Measurements from ENCODE around the gene TOMM22. TPM values are rescaled to one million over a fixed set of nuclear protein-coding genes. Genes with fewer than 3 reads are reported as not detected.

The TOMM22 gene
- polyA plus RNA-seq, 2 donors: 14.4 to 41.1 TPM

GRCh38 chr22:38719196-38719595 lies 37.4 kb downstream of the TOMM22 start:
- peaks cover 19 to 31% of the 10 kb centered on the region in 2 donors for H3K36me3 ChIP-seq (ENCODE audit: control insufficient read depth in 2 of 2, insufficient read depth in 2 of 2, low read length in 1 of 2)
- 88 to 90% methylated on average over 6 of the region's 6 CpGs for WGBS, 2 donors
- no peak overlapping the region for H3K4me3 ChIP-seq (ENCODE audit: low read depth in 1 of 2, low read length in 2 of 2)
- peak overlapping the region in 1 of 2 donors; percentile 6 for H3K27ac ChIP-seq (ENCODE audit: low read depth in 2 of 2, low read length in 1 of 2)
- no peaks in the 10 kb centered on the region for H3K9me3 ChIP-seq (ENCODE audit: control insufficient read depth in 2 of 2, insufficient read depth in 1 of 2, low read depth in 1 of 2, low read length in 1 of 2)
- H3K27me3 ChIP-seq (ENCODE audit: control insufficient read depth in 1 of 2, insufficient read depth in 2 of 2, low read length in 2 of 2): no peaks in the 10 kb centered on the region
- H3K4me1 ChIP-seq (ENCODE audit: control insufficient read depth in 2 of 2, insufficient read depth in 2 of 2, low read length in 1 of 2): peaks cover 5 to 13% of the 10 kb centered on the region in 2 donors

- Histone ChIP-seq H3K9me3 (ENCODE audit: control insufficient read depth in 2 of 2, insufficient read depth in 1 of 2, low read depth in 1 of 2, low read length in 1 of 2) (no peaks in the 10 kb centered on the region), H3K4me3 (ENCODE audit: low read depth in 1 of 2, low read length in 2 of 2) (no peak overlapping the region), H3K36me3 (ENCODE audit: control insufficient read depth in 2 of 2, insufficient read depth in 2 of 2, low read length in 1 of 2) (peaks cover 24 to 37% of the 10 kb centered on the region in 2 donors), H3K27ac (ENCODE audit: low read depth in 2 of 2, low read length in 1 of 2) (no peak overlapping the region), H3K27me3 (ENCODE audit: control insufficient read depth in 1 of 2, insufficient read depth in 2 of 2, low read length in 2 of 2) (no peaks in the 10 kb centered on the region), H3K4me1 (ENCODE audit: control insufficient read depth in 2 of 2, insufficient read depth in 2 of 2, low read length in 1 of 2) (peaks cover 1 to 9% of the 10 kb centered on the region in 2 donors)
- 91 to 92% methylated on average over 3 of the region's 3 CpGs for WGBS, 2 donors
These were observed 38.6 kb downstream of the TOMM22 start for GRCh38 chr22:38720350-38720749.

GRCh38 chr22:38721551-38721950 lies 39.8 kb downstream of the TOMM22 start:
- 85 to 93% methylated on average over 7 of the region's 7 CpGs for WGBS, 2 donors
- no peak overlapping the region for H3K27ac ChIP-seq (ENCODE audit: low read depth in 2 of 2, low read length in 1 of 2)

GRCh38 chr22:38724176-38724575 lies 42.4 kb downstream of the TOMM22 start:
- peaks cover 34 to 54% of the 10 kb centered on the region in 2 donors for H3K36me3 ChIP-seq (ENCODE audit: control insufficient read depth in 2 of 2, insufficient read depth in 2 of 2, low read length in 1 of 2)

More at GRCh38 chr22:38721551-38721950, 39.8 kb downstream of the TOMM22 start:
- H3K9me3 ChIP-seq (ENCODE audit: control insufficient read depth in 2 of 2, insufficient read depth in 1 of 2, low read depth in 1 of 2, low read length in 1 of 2): no peaks in the 10 kb centered on the region
- H3K4me1 ChIP-seq (ENCODE audit: control insufficient read depth in 2 of 2, insufficient read depth in 2 of 2, low read length in 1 of 2): peaks cover 0 to 2% of the 10 kb centered on the region in 2 donors
- H3K4me3 ChIP-seq (ENCODE audit: low read depth in 1 of 2, low read length in 2 of 2): no peak overlapping the region
- no peaks in the 10 kb centered on the region for H3K27me3 ChIP-seq (ENCODE audit: control insufficient read depth in 1 of 2, insufficient read depth in 2 of 2, low read length in 2 of 2)
- peaks cover 22 to 36% of the 10 kb centered on the region in 2 donors for H3K36me3 ChIP-seq (ENCODE audit: control insufficient read depth in 2 of 2, insufficient read depth in 2 of 2, low read length in 1 of 2)

GRCh38 chr22:38724926-38725571 lies 43.3 kb downstream of the TOMM22 start:
- Histone ChIP-seq H3K4me1 (ENCODE audit: control insufficient read depth in 2 of 2, insufficient read depth in 2 of 2, low read length in 1 of 2) (no peaks in the 10 kb centered on the region), H3K27ac (ENCODE audit: low read depth in 2 of 2, low read length in 1 of 2) (no peak overlapping the region), H3K36me3 (ENCODE audit: control insufficient read depth in 2 of 2, insufficient read depth in 2 of 2, low read length in 1 of 2) (peaks cover 39 to 62% of the 10 kb centered on the region in 2 donors), H3K9me3 (ENCODE audit: control insufficient read depth in 2 of 2, insufficient read depth in 1 of 2, low read depth in 1 of 2, low read length in 1 of 2) (no peaks in the 10 kb centered on the region), H3K27me3 (ENCODE audit: control insufficient read depth in 1 of 2, insufficient read depth in 2 of 2, low read length in 2 of 2) (no peaks in the 10 kb centered on the region), H3K4me3 (ENCODE audit: low read depth in 1 of 2, low read length in 2 of 2) (no peak overlapping the region)
- 59 to 69% methylated on average over 3 of the region's 3 CpGs for WGBS, 2 donors

More at GRCh38 chr22:38724176-38724575, 42.4 kb downstream of the TOMM22 start:
- H3K27me3 ChIP-seq (ENCODE audit: control insufficient read depth in 1 of 2, insufficient read depth in 2 of 2, low read length in 2 of 2): no peaks in the 10 kb centered on the region
- 97 to 98% methylated on average over 7 of the region's 7 CpGs for WGBS, 2 donors
- H3K27ac ChIP-seq (ENCODE audit: low read depth in 2 of 2, low read length in 1 of 2): no peak overlapping the region
- H3K4me1 ChIP-seq (ENCODE audit: control insufficient read depth in 2 of 2, insufficient read depth in 2 of 2, low read length in 1 of 2): no peaks in the 10 kb centered on the region
- H3K9me3 ChIP-seq (ENCODE audit: control insufficient read depth in 2 of 2, insufficient read depth in 1 of 2, low read depth in 1 of 2, low read length in 1 of 2): no peaks in the 10 kb centered on the region
- H3K4me3 ChIP-seq (ENCODE audit: low read depth in 1 of 2, low read length in 2 of 2): no peak overlapping the region

GRCh38 chr22:38725900-38726655 lies 44.3 kb downstream of the TOMM22 start:
- H3K27me3 ChIP-seq (ENCODE audit: control insufficient read depth in 1 of 2, insufficient read depth in 2 of 2, low read length in 2 of 2): no peaks in the 10 kb centered on the region
- H3K9me3 ChIP-seq (ENCODE audit: control insufficient read depth in 2 of 2, insufficient read depth in 1 of 2, low read depth in 1 of 2, low read length in 1 of 2): no peaks in the 10 kb centered on the region
- no peak overlapping the region for H3K4me3 ChIP-seq (ENCODE audit: low read depth in 1 of 2, low read length in 2 of 2)
- no peak overlapping the region for H3K27ac ChIP-seq (ENCODE audit: low read depth in 2 of 2, low read length in 1 of 2)
- WGBS, 2 donors: 93 to 94% methylated on average over 18 of the region's 18 CpGs
- H3K36me3 ChIP-seq (ENCODE audit: control insufficient read depth in 2 of 2, insufficient read depth in 2 of 2, low read length in 1 of 2): peaks cover 47 to 71% of the 10 kb centered on the region in 2 donors
- H3K4me1 ChIP-seq (ENCODE audit: control insufficient read depth in 2 of 2, insufficient read depth in 2 of 2, low read length in 1 of 2): no peaks in the 10 kb centered on the region

- Histone ChIP-seq H3K27ac (ENCODE audit: low read depth in 2 of 2, low read length in 1 of 2) (no peak overlapping the region), H3K4me1 (ENCODE audit: control insufficient read depth in 2 of 2, insufficient read depth in 2 of 2, low read length in 1 of 2) (peaks cover 0 to 6% of the 10 kb centered on the region in 2 donors), H3K9me3 (ENCODE audit: control insufficient read depth in 2 of 2, insufficient read depth in 1 of 2, low read depth in 1 of 2, low read length in 1 of 2) (no peaks in the 10 kb centered on the region), H3K4me3 (ENCODE audit: low read depth in 1 of 2, low read length in 2 of 2) (no peak overlapping the region), H3K27me3 (ENCODE audit: control insufficient read depth in 1 of 2, insufficient read depth in 2 of 2, low read length in 2 of 2) (no peaks in the 10 kb centered on the region), H3K36me3 (ENCODE audit: control insufficient read depth in 2 of 2, insufficient read depth in 2 of 2, low read length in 1 of 2) (peaks cover 49 to 72% of the 10 kb centered on the region in 2 donors)
- 91 to 93% methylated on average over 12 of the region's 12 CpGs for WGBS, 2 donors
These were observed 45.4 kb downstream of the TOMM22 start for GRCh38 chr22:38727123-38727522.

GRCh38 chr22:38727530-38728451 lies 46.0 kb downstream of the TOMM22 start:
- Histone ChIP-seq H3K9me3 (ENCODE audit: control insufficient read depth in 2 of 2, insufficient read depth in 1 of 2, low read depth in 1 of 2, low read length in 1 of 2) (no peaks in the 10 kb centered on the region), H3K4me3 (ENCODE audit: low read depth in 1 of 2, low read length in 2 of 2) (no peak overlapping the region), H3K27me3 (ENCODE audit: control insufficient read depth in 1 of 2, insufficient read depth in 2 of 2, low read length in 2 of 2) (no peaks in the 10 kb centered on the region), H3K27ac (ENCODE audit: low read depth in 2 of 2, low read length in 1 of 2) (no peak overlapping the region), H3K36me3 (ENCODE audit: control insufficient read depth in 2 of 2, insufficient read depth in 2 of 2, low read length in 1 of 2) (peaks cover 45 to 72% of the 10 kb centered on the region in 2 donors), H3K4me1 (ENCODE audit: control insufficient read depth in 2 of 2, insufficient read depth in 2 of 2, low read length in 1 of 2) (peaks cover 0 to 7% of the 10 kb centered on the region in 2 donors)
- WGBS, 2 donors: 94 to 95% methylated on average over 15 of the region's 15 CpGs
